Measurements from ENCODE around the gene RNF144A. TPM values are rescaled to one million over a fixed set of nuclear protein-coding genes. Genes with fewer than 3 reads are reported as not detected.

The RNF144A gene
- polyA plus RNA-seq, 1 of the 3 experiments (the other 2 are of a cell fraction), result 15.6 TPM

GRCh38 chr2:6992794-6993228 is 75.6 kb downstream of the RNF144A start (continued):
- TF ChIP-seq USF2 (IDR thresholded peaks at IDR 0.05; ENCODE audit: borderline replicate concordance, low read depth, low read length), result no peak
- no peak for TF ChIP-seq YY1 (IDR thresholded peaks at IDR 0.05; ENCODE audit: low read depth)
- TF ChIP-seq FOXJ3 (CRISPR knock-in tag; IDR thresholded peaks at IDR 0.05), result peak; percentile 56; the same call in 1 of the 2 replicates
- peak; percentile 72 for TF ChIP-seq GATA2 (CRISPR knock-in tag; IDR thresholded peaks at IDR 0.05)
- no peak for TF ChIP-seq RXRA (IDR thresholded peaks at IDR 0.05; ENCODE audit: borderline replicate concordance, low read depth)
- TF ChIP-seq NFIC (IDR thresholded peaks at IDR 0.05; ENCODE audit: borderline replicate concordance), result no peak
- TF ChIP-seq TAF1 (IDR thresholded peaks at IDR 0.05; ENCODE audit: borderline replicate concordance, low read depth, low read length), result no peak
- no peak for TF ChIP-seq CTCF (IDR thresholded peaks at IDR 0.05)
- no peak for TF ChIP-seq SIN3A (IDR thresholded peaks at IDR 0.05; ENCODE audit: borderline replicate concordance, low read depth, low read length)
- TF ChIP-seq MEF2A (IDR thresholded peaks at IDR 0.05; ENCODE audit: borderline replicate concordance, low read depth), result no peak

- H3K27ac ChIP-seq (ENCODE audit: low read depth in 2 of 2, low read length in 1 of 2), result peak overlapping the region in 1 of 2 experiments; percentile 100; a peak in 3 of 4 replicates
- WGBS (ENCODE audit: low lambda C conversion rate), result 67% methylated on average over 7 of the region's 7 CpGs
- H3K36me3 ChIP-seq (replicated peaks in 1 of 2; ENCODE audit: control insufficient read depth in 1 of 2, insufficient read depth in 2 of 2, low read length in 1 of 2), result peaks cover 0 to 20% of the 10 kb centered on the region in 2 experiments
- peak; percentile 83 for DNase-seq
- POLR2A ChIA-PET, result interaction anchor here (0.5 to 2.4 kb wide), 7 partner anchors 12 to 75 kb away, joined by 3 to 13 read pairs (median 5); no protein-coding TSS in a partner anchor
- no peaks in the 10 kb centered on the region for H3K9me3 ChIP-seq
- TF ChIP-seq EZH2phosphoT487 (IDR thresholded peaks at IDR 0.05; ENCODE audit: borderline replicate concordance, low read depth) (no peak), CHD2 (IDR thresholded peaks at IDR 0.05; ENCODE audit: low read length, partially characterized antibody) (peak; percentile 5), MXI1 (IDR thresholded peaks at IDR 0.05; ENCODE audit: low read depth, low read length) (peak; percentile 13; the same call in 1 of the 2 replicates), GATA2 (CRISPR knock-in tag; IDR thresholded peaks at IDR 0.05) (peak; percentile 76)
- peak overlapping the region in 1 of 2 experiments; percentile 4; a peak in 1 of 4 replicates for H3K4me3 ChIP-seq (ENCODE audit: low read depth in 2 of 2, low read length in 1 of 2)
- CTCF ChIA-PET, result interaction anchor here (0.9 to 15.5 kb wide), 11 partner anchors 9 to 99 kb away, joined by 3 to 128 read pairs (median 6); partner anchors contain the start of gene RNF144A
- H3F3A ChIP-seq (replicated peaks; ENCODE audit: insufficient read depth), result no peaks in the 10 kb centered on the region
- H3K27me3 ChIP-seq (ENCODE audit: insufficient read depth), result no peaks in the 10 kb centered on the region
- no peaks in the 10 kb centered on the region for H3K79me2 ChIP-seq (ENCODE audit: insufficient read depth)
- no peaks in the 10 kb centered on the region for H4K20me1 ChIP-seq (ENCODE audit: insufficient read depth)
- no peak overlapping the region for H2AFZ ChIP-seq (ENCODE audit: low read depth)
- H3K9ac ChIP-seq, result no peak overlapping the region
- no peak overlapping the region for H3K4me2 ChIP-seq
- peaks cover 0 to 46% of the 10 kb centered on the region in 2 experiments; a peak in 2 of 4 replicates for H3K4me1 ChIP-seq (ENCODE audit: control insufficient read depth in 1 of 2, insufficient read depth in 2 of 2, low read depth in 1 of 2, low read length in 1 of 2)
- H3K9me2 ChIP-seq, result no peaks in the 10 kb centered on the region
Observed at GRCh38 chr2:6993229-6993640, 76.0 kb downstream of the RNF144A start.
